ENCODE measurements around the gene LCN12. TPM values are rescaled to one million over a fixed set of nuclear protein-coding genes. Genes with fewer than 3 reads are reported as not detected.

Gene LCN12
- total RNA-seq, 2 donors from 2014 or later, result 6.5 to 8.6 TPM

DNA sequence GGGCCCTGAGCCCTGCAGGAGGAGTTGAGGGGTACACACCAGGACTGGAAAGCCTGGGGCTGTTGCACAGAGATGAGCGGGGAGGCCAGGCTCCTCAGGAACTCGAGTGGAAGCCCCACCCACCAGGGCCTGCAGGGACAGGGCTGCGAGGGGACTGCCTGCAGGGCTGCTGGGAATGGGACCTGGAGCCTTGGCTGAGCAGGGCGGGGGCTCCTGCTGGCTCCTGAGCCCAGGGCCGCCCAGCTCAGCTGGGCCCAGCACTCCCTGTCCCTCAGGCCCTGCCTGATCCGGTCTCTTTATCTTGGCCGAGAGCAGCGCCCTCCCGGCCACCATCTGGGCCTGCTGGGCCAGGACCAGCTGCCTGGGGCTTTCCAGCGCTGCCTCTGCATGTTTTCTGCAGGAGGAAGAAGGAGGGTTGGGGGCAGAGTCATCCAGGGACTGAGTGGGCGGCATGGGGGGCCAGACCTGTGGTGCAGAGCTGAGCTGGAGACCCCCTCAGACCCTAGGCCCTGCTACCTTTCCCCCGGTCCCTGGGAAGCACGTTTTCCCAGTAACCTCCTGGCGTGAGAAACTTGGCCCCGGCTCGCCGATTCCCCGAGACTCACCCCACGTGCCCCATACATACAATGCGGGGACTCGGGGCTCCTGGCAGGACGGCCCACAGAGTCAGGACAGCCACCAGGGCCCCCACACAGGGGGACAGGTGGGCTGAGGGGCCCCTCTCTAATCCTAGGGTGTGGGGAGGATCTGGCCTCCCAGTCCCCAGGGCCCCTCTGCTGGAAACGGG, 9.4 kb downstream of the LCN12 start:
- no peak for DNase-seq
- H3K36me3 ChIP-seq, result no peaks in the 10 kb centered on the region
- H3K27me3 ChIP-seq, result no peaks in the 10 kb centered on the region
- H3K27ac ChIP-seq, result no peak overlapping the region
- H3K9me3 ChIP-seq, result no peaks in the 10 kb centered on the region
- TF ChIP-seq, protein P1, sequence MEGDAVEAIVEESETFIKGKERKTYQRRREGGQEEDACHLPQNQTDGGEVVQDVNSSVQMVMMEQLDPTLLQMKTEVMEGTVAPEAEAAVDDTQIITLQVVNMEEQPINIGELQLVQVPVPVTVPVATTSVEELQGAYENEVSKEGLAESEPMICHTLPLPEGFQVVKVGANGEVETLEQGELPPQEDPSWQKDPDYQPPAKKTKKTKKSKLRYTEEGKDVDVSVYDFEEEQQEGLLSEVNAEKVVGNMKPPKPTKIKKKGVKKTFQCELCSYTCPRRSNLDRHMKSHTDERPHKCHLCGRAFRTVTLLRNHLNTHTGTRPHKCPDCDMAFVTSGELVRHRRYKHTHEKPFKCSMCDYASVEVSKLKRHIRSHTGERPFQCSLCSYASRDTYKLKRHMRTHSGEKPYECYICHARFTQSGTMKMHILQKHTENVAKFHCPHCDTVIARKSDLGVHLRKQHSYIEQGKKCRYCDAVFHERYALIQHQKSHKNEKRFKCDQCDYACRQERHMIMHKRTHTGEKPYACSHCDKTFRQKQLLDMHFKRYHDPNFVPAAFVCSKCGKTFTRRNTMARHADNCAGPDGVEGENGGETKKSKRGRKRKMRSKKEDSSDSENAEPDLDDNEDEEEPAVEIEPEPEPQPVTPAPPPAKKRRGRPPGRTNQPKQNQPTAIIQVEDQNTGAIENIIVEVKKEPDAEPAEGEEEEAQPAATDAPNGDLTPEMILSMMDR (IDR thresholded peaks at IDR 0.05), result no peak
- intact Hi-C loops (cut with DNase I), result no loop called here
- no peaks in the 10 kb centered on the region for H3K4me1 ChIP-seq
- no peak overlapping the region for H3K9ac ChIP-seq (ENCODE audit: low read depth in 2 of 2, low read length in 2 of 2)
- no peak overlapping the region for H3K4me3 ChIP-seq

DNA sequence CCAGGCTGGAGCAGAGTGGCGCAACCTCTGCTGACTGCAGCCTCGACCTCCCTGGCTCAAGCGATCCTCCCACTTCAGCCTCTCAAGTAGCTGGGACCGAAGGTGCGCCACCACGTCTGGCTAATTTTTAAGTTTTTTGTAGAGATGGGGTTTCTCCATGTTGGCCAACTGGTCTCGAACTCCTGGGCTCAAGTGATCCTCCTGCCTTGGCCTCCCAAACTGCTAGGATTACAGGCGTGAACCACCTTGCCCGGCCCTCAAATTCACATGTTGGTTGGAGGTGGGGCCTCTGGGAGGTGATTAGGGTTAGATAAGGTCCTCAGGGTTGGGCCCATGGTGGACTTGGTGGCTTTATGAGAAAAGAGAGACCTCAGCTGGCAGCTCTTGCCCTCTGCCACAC, 10.1 kb downstream of the LCN12 start:
- no peaks in the 10 kb centered on the region for H3K27me3 ChIP-seq
- no peak overlapping the region for H3K9ac ChIP-seq (ENCODE audit: low read depth in 2 of 2, low read length in 2 of 2)
- no peaks in the 10 kb centered on the region for H3K4me1 ChIP-seq
- intact Hi-C loops (cut with DNase I), result no loop called here
- no peaks in the 10 kb centered on the region for H3K9me3 ChIP-seq
- DNase-seq, result no peak
- H3K27ac ChIP-seq, result no peak overlapping the region
- TF ChIP-seq, protein P1 (IDR thresholded peaks at IDR 0.05), result no peak
- H3K4me3 ChIP-seq, result no peak overlapping the region
- no peaks in the 10 kb centered on the region for H3K36me3 ChIP-seq

DNA sequence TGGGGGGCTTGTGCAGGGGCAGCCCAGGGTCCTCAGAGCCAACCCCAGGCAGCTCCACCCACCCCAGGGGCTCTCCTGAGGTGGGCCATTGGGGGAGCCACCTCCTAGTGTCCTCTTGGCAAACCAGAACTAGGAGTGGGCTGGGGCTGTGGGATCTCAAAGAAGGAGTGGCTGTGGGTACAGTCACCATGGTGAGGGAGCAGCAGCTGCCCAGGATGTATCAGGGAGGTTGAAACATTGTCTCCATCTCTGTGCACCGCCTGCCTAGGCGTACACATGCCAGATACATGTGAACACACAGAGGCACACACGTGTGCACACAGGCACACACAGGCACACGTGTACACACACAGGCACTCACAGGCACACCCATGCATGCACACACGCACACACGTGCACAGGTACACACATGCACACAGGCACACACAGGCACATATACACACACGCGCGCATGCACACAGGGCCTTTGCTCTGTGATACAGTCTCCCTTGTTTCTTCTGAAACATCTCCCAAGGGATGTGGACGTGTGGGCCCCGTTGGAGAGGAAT, 10.7 kb downstream of the LCN12 start:
- Histone ChIP-seq H3K27ac (no peak overlapping the region), H3K4me1 (no peaks in the 10 kb centered on the region), H3K9me3 (no peaks in the 10 kb centered on the region), H3K9ac (ENCODE audit: low read depth in 2 of 2, low read length in 2 of 2) (no peak overlapping the region), H3K27me3 (no peaks in the 10 kb centered on the region), H3K36me3 (no peaks in the 10 kb centered on the region), H3K4me3 (no peak overlapping the region)
- intact Hi-C loops (cut with DNase I), result no loop called here
- no peak for DNase-seq
- TF ChIP-seq, protein P1 (IDR thresholded peaks at IDR 0.05), result no peak

DNA sequence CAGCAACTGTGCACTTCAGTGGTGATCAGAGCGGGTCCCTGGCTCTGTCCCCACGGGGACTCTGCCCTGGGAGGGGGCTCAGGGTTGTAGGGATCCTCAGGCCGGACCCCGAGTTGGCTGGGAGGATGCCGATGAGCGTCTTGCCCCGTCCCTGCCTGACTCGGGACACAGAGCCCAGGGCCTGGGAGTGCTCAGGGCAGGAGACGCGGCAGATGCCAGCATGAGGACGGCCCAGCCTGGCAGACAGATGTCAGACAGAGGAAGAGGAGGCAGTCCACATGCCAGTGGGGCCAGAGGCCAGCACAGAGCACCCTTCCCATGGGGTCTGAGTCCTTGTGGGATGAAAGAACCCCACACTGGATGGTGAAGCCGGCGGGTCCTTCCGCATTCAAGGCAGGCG, 11.3 kb downstream of the LCN12 start:
- DNase-seq, result no peak
- H3K9me3 ChIP-seq, result no peaks in the 10 kb centered on the region
- H3K27me3 ChIP-seq, result no peaks in the 10 kb centered on the region
- no peak overlapping the region for H3K4me3 ChIP-seq
- TF ChIP-seq, protein P1 (IDR thresholded peaks at IDR 0.05), result no peak
- H3K27ac ChIP-seq, result no peak overlapping the region
- no peaks in the 10 kb centered on the region for H3K36me3 ChIP-seq
- no peaks in the 10 kb centered on the region for H3K4me1 ChIP-seq
- intact Hi-C loops (cut with DNase I), result no loop called here
- no peak overlapping the region for H3K9ac ChIP-seq (ENCODE audit: low read depth in 2 of 2, low read length in 2 of 2)

DNA sequence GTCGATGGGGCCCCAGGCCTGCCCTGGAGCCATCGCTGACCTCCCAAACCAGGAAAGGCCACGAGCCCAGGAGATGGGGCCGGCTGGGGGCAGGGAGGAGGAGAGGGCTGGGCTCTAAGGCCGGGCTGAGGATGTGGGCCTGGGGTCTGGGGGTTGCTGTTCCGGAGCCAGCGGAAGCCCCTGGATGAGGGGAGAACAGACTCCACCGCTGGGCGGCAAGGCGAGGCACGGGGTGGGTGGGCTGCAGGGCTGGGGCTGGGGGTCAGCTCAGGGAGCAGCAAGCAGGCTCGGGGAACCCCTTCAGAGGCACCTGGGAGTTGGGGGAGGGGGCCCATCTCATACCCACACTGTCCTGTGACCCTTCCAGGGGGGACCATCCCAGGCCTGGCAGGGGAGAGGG, 11.7 kb downstream of the LCN12 start:
- Histone ChIP-seq H3K36me3 (no peaks in the 10 kb centered on the region), H3K4me1 (no peaks in the 10 kb centered on the region), H3K4me3 (no peak overlapping the region), H3K27ac (no peak overlapping the region), H3K9me3 (no peaks in the 10 kb centered on the region), H3K9ac (ENCODE audit: low read depth in 2 of 2, low read length in 2 of 2) (no peak overlapping the region), H3K27me3 (no peaks in the 10 kb centered on the region)
- TF ChIP-seq, protein P1 (IDR thresholded peaks at IDR 0.05), result no peak
- DNase-seq, result no peak
- intact Hi-C loops (cut with DNase I), result no loop called here

All from colonic mucosa (tissue), 4 donors.